ENCODE measurements around the gene KCNH4.
"Not testable (repeated sequence)": the region's sequence is repeated elsewhere in the genome, so short reads cannot be mapped to it uniquely, and the experiment has no call there.

The KCNH4 gene
- total RNA-seq: 0.56 reads per million

DNA sequence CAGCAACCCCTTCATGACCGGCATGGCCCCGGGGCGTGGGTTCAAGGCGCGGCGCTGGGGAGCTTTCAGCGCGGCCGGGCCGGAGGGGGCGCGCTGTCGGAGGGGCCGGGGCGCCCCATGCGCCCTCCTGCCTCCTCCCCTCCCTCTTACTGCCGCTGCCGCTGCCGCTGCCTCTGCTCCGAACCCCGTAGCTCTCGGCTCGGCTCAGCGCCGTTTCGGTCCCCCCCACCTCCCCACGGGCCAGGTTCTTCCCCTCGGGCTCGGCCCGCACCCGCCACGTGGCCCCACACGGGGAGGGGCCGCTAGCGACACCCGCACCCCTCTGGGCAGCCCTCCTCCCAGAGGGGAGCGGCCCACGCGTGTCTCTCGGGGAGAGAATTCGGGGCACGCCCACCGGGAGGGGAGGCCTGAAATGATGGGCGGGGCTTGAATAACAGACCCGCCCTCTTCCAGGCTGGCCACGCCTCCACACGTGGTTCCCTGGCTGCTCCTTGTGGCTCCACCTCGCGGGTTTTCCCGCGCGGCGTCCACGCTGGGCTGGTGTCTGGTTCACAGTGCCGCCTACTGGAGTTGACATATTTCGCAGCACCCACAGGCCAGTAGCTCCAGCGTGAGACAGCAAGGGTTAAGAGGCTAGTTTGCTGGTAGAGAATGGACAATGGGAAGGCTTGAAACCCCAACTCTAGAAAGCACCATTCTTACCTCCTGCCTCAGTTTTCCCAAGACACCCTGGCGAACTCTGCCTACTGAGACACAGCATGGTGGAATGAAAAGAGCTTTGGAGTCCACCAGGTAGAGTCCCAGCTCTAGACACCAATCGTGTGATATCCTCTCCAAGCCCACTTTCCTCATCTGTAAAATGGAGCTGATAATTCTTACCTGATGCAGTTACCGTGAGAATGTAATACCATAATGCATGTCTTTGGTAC lies at the start of gene KCNH4:
TSS of gene KCNH4 (minus strand) at position 221 of the 929 bp plus-strand sequence. CDS start at position 24, 197 bp downstream.
- peak; percentile 75 for DNase-seq

DNA sequence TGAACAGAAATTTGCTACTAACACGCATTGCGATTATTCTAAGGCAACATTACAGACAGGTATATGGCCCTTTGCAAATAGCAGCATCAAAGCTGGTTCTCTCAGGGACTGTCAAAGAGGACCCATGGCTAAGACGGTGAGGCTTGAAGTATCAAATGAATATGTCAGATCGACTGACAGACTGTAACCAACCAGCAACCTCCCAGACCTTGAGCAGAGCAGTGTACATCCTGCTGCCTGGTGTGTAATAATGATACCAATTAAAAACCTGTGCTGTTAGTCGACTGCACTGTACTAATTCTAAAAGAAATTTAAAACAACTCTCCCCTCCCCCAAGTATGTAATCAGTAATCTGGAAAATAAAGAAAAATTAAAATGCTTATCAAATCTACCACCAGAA lies 49.3 kb upstream of the KCNH4 start:
- no peak for DNase-seq

DNA sequence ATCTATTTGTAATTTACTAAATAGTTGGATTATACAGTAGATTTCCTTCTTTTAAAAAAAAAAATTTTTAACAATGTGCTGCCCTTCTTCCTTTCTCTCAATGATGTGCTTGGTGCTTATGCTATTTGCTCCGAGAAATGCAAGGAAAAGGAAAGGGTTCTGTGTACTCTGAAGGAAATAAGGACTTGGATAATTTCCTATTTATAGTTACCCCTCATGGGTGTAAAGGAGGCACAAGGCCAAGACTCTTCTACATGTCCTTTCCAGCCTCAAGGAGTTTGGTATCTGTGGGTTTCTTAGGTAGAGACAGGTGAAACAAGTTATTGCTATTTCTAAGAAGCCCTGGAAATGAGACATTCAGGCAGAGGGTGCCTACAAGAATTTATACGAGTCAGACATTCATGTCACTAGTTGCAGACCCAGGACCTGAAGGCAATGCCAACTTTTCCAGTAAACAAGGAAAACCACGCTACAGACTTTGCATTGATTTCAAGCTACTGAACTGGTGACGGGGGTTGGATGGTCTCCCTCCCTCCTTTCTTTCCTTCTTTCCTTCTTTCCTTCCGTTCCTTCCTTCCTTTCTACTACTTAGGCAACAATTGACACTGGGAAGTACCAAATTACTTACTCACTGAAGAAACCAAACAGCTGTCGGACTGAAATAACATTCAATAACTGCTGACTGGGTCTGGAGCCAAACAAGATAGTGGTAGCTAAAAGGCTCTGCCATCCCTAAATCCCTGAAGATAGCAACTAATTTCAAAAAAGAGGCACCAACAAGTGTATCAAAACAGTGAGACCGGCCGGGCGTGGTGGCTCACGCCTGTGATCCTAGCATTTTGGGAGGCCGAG lies 47.1 kb upstream of the KCNH4 start:
- DNase-seq: no peak

DNA sequence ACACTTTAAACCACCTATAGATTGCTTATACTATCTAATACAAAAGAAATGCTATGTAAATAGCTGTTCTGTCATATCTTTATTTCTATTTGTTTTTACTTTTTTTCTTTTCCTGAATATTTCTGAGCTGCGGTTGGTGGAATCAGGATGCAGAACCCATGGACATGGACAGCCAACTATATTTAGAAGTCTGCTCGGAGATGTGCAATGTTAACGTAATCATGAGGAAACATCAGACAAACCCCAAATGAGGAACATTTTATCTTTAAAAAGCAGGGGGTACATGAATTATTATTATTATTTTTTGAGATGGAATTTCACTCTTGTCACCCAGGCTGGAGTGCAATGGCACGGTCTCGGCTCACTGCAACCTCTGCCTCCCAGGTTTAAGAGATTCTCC lies 44.7 kb upstream of the KCNH4 start:
- no peak for DNase-seq

DNA sequence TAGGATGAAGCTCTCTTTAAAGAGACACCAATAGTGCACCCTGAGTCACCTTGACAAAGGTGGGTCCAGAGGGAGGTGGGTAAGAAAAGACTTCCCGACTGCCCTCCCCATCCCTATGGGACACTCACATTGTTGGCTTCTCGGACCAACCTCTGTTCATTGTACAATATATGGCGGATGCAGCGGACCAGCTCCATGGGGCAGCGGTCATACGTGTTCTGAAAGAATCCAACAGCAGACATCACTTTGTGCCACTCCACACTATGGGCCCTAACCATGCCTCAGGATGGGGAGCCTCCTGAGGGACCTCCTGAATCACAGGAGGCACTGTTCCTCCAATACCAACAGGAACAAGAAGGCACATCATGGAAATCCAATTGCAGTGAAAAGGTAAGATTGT lies 43.7 kb upstream of the KCNH4 start:
- DNase-seq: no peak

DNA sequence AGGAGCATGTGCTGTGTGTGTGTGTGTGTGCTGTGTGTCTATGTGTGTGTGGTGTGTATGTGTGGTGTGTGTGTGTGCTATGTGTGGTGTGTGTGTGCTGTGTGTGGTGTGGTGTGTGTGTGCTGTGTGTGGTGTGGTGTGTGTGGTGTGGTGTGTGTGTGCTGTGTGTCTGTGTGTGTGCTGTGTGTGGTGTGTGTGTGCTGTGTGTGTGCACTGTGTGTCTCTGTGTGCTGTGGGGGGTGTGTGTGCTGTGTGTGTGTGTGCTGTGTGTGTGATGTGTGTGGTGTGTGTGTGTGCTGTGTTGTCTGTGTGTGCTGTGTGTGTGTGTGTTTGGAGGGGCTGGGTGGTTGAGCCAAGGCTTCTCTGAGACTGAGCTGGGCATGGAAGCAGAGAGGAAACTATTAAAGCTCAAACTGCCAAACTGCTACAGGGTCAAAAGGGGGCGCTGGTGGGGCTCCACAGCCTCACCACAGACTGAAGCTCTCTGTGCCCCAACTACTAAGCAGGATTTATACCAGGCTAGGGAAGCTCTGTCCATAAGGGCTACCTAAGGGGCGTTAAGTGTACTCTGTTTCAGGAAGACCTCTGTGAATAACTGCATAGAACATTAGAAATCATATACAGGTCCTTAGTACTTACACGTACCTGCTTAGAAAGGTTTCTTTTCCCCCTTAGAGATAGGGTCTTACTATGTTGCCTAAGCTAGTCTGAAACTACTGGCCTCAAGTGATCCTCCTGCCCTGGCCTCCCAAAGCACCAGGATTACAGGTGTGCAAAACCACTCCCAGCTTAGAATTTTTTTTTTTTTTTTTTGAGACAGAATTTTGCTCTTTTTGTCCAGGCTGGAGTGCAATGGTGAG lies 41.2 kb upstream of the KCNH4 start:
- peak; percentile 52 for DNase-seq

DNA sequence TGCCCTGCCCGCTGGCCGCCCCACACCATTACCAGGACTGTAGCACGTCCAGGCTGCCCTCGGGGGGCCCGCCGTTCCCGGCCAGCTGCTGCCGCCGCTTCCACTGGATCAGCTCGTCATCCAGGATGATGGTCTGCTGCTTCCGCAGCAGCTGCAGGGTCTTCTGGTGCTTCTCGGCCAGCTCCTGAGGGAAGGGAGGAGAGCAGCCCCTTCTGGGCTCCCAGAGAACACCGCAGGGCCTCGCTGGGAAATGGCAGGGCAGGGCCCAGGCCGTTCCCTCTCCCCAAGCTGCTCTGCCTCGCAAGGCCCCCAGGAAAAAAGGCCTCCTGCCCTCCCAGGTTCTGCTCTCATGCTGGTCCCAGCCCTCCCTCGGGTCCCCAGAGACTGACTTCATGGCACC lies 38.3 kb upstream of the KCNH4 start:
- not testable (repeated sequence) for DNase-seq

DNA sequence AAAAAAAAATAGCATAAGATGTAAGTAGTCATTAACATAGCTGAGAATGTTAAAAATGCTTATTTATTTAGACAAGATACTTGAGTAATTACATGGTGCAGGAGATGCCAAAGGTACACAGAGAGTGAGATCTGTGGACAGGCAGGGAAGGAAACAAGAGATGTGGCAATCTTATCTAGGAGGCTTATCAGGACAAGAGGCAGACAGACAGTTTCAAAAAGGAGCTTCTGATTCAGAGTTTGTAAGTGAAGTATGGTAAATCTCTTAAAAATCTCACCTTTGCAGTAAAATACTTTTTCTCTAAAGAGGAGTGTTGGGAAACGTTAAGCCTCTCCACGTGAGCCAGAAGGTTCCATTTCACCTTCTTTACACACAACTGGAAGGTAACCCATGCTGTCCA lies 33.2 kb upstream of the KCNH4 start:
- no peak for DNase-seq

DNA sequence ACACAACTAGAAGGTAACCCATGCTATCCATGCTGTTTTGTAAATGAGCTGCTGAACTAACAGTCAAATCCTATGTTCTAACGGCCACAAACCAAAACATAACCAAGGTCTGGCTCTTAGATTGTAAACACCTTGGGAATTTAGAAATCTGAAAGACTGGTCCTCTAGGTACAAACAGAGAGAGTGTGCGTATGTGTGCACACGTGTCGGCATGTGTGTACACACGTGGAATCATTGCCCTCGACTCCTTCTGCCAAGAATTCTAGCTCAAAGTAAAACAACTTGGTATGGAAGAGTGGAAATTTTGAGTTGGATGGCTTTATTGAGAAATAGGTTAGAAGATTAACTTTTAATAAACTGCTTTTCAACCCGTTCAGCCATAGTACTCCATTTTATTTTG lies 31.4 kb upstream of the KCNH4 start:
- no peak for DNase-seq

DNA sequence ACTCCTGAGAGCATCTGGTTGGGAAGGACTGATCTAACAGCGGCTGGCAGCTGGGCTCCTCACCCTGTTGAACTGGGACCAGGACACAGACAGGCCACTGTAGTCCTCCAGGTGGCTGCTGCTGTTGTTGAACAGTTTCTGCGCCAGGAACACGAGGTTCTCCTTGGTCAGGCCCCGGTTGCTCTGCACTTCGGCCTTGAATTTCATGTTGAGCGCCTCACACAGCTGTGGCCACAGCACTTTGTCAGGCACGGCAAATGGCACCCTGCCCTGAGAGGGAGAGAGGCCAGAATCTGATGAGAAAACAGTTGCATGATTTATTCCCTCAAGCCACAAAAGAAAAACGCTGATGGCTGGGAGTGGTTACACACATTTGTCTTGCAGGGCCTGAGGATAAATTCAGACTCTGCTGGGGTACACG lies 31.0 kb upstream of the KCNH4 start:
- not testable (repeated sequence) for DNase-seq

DNA sequence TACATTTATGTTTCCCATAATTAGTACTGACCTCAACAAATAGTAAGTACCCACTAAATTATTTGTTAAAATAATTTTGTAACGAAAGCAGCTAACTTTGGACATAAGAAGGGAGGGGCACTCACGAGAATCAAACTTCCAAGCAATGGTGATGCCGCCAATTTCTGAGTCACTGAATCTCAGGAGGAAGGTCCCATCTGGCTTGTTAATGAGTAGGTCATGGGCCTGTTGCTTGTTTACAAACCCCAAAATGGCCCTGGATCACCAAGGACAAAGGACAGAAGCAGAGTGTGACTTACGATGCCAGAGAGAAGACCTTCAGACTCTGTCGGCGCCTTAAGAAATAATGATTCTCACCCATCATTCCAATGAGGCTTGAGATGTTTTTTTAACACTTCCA lies 29.1 kb upstream of the KCNH4 start:
- no peak for DNase-seq

DNA sequence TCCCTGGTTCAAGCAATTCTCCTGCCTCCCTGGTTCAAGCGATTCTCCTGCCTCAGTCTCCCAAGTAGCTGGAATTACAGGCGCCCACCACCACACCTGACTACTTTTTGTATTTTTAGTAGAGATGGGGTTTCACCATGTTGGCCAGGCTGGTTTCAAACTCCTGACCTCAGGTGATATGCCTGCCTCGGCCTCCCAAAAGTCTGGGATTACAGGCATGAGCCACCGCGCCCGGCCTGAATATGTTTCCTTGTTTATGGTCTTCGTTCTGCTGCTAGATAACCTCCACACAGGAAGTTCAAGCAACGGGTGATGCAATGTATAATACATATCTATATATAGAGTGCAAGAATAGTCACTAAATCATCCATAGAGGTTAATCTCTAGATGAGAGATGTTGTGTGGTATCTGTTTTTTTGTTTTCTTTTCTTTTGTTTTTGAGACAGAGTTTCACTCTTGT lies 25.2 kb upstream of the KCNH4 start:
- DNase-seq: not testable (repeated sequence)

DNA sequence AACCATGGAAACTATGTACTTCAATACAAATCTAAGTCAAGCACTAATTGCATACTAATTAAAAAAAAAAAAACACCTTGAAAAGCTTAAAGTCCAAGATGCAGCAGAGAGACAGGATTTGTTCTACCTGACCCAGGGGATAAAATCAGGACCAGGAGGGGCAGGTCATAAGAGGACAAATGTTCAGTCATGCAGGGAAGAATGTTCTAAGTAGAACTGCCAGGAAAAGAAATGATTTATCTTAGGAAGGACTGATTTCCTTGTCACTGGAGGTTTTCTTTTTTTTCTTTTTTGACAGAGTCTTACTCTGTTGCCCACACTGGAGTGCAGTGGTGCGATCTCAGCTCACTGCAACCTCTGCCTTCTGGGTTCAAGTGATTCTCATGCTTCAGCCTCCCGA lies 22.4 kb upstream of the KCNH4 start:
- DNase-seq: no peak

DNA sequence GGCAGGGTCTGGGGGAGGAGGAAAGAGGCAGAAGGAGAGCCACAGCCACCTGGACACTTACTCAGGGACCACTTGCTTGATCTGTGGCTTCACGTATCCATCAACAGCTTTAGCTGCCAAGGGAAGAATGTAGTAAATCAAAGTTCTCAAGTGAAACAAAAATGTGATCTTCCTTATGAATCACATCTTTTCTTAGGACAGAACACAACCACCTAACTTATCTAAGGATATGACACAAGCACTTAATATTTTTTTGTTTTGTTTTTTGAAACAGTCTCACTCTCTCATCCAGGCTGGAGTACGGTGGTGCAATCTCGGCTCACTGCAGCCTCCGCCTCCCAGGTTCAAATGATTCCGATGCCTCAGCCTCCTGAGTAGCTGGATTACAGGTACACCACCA lies 21.8 kb upstream of the KCNH4 start:
- no peak for DNase-seq

DNA sequence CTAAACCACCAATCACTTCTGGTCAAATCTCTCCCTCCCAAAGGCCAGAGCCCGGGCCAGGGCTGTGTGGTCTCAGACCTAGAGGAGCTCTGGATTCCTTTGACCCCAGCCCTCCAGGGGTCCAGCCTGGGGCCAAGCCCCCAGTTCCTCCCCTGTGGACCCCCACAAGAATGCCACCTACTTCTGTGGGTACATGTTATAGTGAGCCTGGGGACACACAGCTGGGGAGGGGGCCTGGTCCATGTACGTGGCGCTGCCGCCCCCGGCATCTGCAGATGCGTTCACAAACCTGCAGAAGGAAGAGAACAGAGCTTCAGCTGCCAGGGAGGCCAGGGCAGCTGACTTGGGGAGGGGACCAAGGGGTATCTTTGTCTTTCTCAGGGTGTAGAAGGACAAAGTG lies 21.2 kb upstream of the KCNH4 start:
- DNase-seq: no peak

DNA sequence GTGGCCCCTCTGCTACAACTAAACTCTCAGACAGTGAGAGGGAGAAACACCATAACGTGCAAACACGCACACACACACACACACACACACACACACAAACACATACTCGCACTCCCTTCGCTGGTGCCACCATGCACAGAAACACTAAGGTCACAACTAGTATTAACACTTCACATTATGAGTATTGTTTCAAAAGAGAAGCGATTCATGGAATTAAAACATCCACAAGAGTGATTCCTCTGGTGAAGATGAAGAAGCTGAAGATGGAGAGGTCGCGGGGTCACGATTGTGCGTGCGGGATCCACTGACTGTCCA lies 20.5 kb upstream of the KCNH4 start:
- no peak for DNase-seq

DNA sequence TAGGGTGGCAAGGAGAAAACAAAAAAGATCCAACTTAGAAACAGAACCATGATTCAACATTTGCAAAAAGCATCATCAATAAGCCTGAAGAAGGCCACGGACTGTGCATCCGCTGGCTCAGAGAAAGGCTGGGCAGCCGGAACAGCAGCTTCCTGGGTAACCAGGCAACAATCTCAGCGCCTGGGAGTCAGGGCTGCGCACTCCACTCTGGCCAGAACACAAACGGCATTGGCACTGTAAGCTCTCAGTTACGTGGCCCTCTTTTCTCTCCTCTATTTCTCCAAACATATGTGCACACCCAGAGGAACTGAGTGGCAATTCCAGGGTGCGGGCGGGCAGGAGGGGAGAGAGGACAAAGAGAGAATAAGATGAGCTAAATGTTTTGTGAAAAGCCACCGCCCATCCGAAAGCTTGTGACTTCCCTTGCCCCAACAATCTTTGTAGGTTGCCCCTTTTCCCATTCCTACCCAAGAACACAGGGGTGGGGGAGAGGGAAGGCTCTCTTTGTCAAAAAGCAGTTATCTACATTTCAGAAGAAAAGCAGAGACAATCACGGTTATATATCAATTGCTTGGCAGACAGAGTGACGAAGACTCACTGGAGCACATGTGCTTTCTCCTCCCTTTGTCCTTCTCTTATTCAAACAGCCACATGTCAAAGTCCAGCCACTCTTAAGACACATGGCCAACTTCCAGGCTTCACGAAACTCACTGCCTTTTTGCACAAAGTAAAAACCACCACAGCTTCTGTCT lies 19.9 kb upstream of the KCNH4 start:
- DNase-seq: no peak

DNA sequence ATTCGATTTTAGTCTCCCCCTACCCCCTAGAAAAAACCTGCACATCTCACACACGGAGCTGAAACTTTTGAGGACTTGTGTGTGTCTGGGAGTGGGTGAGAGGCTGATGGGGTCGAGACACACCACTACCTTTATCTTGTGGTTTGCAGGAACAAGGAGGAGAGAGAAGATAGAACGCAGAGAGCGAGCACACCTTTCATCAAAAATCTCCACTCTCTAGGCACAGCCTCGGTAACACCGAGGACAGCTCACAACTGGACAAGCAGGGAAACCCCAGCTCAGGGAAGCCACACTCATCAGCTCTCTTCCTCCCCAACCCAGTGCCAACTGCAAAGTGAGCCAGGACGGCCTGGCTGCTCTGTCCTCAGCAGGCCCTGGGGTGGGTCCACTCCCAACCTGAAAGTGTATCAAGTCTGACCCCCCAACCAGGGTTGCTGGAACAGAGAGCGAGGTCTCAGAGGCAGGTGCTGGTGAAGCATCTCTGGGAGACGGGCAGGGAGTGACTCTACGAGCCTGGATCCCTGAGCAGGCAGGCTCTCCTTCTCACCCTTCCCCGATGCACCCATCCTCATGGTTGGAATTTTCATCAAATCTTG lies 18.6 kb upstream of the KCNH4 start:
- no peak for DNase-seq

DNA sequence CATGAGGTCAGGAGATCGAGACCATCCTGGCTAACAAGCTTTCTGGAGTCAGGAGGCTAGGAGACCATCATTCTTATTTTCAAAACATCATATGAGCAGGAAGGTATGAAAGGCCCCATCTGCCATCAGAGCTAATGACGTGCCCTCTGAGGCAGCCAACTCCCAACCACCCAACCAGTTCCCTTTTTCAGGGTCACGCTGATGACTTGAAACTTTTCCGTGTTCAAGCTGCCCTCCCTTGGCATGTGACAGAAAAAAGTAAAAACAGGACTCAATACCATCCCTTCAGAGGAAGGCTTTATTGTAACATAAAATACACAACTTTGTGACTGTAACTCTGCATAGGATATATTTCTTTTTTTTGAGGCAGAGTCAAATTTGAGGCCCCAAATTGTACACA lies 18.0 kb upstream of the KCNH4 start:
- no peak for DNase-seq

DNA sequence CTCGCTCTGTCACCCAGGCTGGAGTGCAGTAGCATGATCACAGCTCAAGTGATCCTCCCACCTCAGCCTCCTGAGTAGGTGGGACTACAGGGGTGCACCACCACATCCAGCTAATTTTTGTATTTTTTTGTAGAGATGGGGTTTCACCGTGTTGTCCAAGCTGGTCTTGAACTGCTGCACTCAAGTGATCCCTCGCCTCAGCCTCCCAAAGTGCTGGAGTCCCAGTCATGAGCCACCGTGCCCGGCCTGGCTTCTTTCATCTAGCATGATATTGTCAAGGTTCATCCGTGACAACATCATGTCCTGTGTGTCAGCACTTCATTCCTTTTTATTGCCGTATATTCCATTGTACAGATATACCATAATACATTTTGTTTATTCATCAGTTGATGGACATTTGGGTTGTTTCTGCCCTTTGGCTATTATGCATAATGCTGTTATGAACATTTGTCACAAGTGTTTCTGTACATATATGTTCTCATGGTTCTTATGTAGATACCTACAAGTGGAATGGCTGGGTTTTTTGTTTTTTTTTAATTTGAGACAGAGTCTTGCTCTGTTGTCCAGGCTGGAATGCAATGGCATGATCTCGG lies 16.7 kb upstream of the KCNH4 start:
- no peak for DNase-seq
